COR-L47 (cell line): ENCODE data around the gene DLST.

Experiments used
- DNase-seq: peaks from one replicate; lab custom pipeline; 2025; lab: John Stamatoyannopoulos, UW

The DLST gene

DNA sequence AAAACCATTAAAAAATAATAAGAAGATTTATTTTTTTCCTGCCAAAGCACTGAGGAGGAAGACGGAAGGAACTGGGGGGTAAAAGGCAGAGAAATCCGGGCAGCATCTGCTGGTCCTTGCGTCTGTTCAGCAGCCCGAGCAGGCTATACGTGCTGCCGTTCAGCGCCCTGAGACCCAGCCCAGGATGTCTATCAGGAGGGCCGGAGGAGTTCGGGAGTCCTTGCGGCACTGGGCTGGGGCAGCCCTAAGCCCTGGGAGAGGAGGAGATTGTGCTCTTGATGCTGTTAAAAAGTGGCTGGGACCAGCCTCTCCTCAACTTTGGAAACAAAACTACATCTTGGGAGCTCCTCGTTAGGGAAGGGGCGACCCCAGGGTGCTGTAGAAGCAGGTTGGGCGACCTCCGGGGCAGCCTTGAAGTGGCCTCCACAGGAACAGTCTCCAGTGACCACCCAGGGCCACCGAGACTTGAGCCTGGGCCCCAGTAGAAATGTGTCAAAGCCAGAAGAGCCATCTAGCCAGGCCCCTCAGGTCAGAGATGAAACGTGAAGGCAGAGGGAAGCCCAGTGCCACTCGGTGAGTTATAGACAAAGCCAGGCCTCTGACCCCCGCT lies 59.3 kb downstream of the DLST start:
- no peak for DNase-seq

DNA sequence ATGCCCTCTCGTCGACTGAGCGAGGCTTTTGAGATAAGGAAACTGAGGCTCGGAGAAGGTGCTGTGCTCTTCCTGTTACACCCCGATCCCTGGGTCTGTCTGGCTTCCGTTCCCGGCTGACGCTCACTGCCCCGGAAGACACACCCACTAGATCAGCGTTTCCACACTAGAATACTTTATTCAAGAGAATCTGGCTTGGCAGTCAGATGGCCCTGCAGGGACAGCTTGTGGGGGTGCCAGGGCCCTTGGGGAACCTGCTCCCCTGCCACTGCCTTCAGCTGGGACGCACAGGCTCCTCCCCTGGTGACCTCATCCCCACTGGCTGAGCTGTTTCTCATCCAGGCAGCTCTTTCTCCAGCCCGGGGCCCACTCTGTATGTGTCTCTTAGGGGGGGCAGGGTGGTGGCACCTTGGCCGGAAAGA lies 60.0 kb downstream of the DLST start:
- DNase-seq = no peak

DNA sequence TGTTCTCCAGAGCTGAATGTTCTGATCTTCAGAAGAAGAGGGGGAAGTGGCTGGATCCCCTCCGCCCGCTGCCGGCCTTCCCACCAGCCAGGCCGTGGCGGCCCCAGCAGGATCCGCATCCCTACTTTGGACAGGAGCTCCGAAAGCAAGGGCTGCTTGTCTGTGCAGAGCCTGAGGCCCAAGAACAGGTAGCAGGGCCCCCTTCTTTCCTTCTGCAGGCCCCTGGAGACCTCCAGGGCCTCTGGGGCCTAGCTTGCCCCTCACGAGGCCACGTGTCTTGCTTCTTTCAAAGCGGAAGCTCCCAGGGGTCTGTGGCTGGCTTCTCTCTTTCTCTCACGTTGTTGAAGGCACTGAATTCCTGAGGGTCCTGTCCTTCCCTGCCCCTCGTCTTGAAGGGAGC lies 60.5 kb downstream of the DLST start:
- no peak for DNase-seq

DNA sequence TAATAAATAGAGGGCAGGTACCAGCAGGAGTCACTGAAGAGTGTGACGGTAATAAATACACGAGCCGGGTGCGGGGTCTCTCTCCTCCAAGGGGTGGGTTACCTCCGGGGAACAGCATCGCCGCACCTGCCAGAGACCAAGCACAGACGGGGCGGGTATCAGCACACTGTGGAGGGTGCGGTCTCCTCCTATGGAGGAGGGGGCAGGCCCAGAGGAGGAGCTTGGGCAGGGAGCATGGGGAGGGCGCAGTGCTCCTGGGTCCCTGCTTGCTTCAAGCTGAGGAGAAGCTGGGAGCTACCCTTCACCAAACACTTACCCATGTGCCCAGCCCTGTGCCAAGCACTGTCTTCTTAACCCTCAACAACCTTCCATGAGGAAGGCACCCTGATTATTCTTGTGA lies 60.9 kb downstream of the DLST start:
- DNase-seq = no peak

GRCh38 chr14:74945261-74945851 lies 63.6 kb downstream of the DLST start:
- DNase-seq = peak; percentile 13

GRCh38 chr14:74945852-74946658 lies 64.3 kb downstream of the DLST start:
- peak; percentile 59 for DNase-seq

- DNase-seq = no peak
These were observed 65.1 kb downstream of the DLST start for GRCh38 chr14:74946659-74947281.

DNA sequence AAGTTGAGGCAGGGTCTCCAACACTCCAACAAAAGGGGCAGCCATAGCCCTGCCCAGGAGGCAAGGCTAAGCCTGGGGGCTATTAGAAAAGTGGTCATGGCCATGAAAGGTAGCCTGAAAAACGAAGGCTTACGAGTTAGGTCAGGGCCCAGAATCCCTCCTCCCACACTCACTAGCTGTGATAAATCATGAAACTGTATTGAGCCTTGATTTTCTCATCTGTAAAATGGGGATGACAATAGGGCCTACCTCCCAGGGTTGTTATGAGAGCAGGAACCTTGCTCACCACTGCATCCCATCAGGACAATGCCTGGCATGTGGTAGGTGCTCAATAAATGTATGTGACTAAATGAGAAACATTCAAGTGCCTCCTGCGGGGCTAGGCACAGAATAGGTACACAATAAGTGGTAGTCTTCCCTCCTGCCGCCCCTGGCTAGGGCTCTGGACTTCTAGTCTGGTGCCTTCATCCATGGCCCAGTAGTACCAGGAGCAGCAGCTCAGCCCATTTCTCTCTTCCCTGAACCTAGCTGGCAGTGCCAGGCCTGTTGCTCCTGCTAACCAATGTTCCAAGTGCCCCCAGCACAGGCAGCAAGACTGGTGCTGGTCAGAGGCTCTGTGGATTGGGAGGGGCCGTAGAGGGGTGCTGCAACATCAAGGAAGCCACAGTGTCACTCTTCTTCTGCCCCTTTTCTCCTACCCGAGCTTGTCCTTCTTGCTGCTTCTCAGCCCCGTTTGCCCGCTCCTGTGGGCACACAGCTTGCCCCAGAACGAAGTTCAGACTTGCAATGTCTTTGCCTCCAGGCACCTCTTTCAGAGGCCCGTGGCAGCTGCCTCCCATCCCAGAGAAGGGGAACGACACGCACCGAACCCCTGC lies 65.9 kb downstream of the DLST start:
- no peak for DNase-seq

DNA sequence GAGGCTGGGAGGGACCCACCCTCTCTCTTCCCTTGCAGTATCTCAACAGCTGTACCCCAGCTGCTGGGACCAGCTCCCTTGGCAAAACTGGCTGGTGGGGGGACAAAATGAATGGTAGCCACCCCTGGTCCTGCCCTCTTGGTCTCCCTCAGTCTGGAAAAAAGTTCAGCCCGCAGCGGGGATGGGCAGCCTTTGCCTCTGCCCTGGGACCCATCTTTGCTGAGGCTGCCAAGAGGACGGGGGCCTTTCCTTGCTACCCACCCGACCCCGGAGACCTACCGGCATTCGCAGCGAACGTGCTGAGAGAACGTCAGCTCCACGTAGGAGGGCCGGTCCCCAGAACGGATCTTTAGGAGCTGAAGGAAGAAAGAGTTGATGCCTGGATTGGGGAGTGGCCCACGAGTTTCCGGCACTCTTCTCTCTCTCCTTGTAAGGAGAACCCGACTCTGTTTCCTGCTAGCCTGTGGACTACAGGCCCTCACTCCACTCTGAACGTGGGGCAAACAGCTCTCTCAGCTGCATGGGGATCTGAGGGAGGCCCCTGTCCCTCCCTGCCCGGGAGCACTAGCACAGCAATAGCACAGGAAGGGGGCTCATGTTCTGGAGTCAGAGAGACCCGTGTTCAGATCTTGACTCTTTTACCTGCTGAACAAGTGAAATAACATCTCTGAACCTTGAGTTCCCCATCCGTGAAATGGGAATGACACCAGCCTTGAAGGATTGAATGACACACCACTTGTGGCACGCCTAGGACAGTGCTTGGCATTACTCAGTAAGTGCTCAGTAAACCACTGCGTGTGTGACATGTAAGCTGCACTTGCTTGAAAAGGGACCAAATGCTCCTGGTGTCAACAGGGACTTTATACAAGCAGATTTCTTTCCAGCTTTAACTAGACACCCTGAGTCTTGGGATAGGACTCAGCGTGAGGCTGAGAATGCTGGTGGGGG lies 66.8 kb downstream of the DLST start:
- DNase-seq = no peak

DNA sequence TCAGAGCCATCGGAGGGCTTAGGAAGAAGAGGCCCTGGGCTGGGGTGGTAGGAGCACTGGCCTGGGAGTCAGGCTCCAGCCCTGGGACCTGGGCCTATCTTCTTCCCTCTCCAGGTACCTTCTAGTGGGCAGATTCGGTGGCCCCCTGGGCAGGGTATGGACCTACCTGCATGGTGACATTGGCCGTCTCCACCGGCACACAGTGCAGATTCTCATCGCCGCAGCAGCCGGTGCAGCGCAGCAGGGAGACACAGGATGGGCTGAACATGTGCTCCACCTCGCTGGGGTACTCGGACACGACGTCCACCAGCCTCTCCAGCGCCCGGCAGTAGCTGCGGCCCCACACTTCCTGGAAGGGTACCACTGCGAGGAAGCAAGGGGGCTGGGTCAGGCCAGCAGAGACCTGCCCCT lies 67.5 kb downstream of the DLST start:
- DNase-seq = no peak

DNA sequence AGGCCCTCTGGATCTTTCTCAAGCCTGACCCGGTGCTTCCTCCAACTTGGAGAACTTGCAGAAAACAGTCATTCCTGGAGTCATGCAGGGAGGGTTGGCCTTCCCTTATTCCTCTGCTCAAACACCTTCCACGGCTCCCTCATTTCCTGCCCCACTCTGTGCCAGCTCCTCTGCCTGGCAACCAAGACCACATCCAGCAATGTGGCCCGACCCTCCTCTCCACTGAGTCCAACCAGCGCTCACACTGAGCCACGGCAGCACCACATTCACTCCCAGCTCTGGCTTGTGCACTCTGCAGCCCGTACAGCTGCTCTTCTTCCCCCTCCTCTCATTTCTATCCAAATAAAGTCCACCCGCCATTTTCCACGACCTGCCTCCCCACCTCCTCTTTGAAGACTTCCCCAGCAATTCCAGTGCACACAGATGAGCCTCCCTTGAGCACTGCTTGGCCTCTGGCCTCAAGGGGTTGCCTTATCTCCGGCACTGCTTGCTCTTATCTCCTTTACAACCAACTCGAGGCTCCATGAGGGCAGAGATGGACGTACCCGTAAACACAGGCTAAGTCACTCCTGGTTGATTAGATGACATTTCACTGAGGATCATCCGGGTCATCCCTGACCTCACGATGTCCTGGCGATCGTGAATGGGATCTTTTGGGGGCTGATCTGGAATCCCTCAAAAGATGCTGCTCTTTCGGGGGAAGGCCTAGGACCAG lies 68.3 kb downstream of the DLST start:
- DNase-seq = no peak

GRCh38 chr14:74950795-74951442 lies 69.2 kb downstream of the DLST start:
- no peak for DNase-seq

- no peak for DNase-seq
These were observed 69.9 kb downstream of the DLST start for GRCh38 chr14:74951443-74952179.

DNA sequence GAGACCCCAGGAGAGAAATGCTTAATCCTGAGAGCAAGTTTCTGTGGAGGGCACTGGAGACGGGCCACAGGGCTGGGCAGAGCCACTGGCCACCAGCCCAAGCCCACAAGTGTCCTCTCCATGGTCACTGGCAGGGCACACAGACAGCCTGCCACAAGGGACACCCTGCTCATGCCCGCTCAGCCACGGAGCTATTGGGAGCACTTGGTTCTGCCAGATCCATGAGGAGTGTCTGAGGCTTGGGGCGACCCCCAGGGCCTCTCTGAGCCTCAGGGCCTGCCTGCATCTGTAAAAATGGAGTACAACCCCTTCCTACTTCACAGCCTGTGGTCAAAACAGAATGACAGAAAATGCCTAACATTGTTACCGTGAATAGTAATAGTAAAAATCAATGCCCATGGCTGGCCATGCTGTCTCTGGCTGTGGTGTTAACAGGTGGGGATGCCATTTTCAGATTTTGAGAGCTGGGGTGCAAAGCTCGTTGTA lies 70.5 kb downstream of the DLST start:
- no peak for DNase-seq

DNA sequence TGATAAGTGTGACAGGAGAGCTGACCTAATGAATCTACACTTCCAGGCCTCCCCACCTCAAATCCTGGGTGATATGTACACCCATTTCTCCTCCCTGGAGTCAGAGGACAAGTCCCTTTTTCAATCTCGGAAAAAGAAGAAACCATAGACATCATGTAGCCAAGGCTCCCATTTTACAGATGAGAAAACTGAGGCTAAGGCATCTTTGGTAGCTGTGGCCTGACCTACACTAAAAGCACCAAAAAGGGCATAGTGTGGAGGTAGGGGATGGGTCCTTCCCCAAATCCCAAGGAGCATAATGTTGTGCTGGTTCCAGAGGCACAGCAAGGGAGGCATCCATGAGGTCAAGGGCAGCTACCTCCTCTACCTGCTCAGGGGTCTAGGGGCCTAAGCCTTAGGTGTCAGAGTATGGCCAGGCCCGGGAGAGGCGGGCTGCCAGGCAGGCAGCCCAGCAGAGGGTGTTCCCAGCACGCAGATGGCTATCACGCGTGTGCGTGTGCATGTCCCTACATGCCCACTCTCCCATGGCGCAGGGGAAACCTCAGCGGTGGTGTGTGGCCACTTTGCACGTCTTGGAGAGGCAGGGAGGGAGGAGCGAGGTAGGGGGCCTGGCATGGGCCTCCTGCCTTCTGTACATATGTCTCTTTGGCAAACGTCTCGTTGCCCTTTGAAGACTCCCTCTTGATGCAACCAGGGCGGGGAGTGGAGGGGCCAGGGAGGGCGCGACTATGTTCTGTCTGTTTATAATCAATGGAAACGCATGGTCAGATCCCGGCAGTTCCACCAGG lies 71.2 kb downstream of the DLST start:
- no peak for DNase-seq
